ENCODE measurements around the gene LIMS3. TPM values are rescaled to one million over a fixed set of nuclear protein-coding genes. Genes with fewer than 3 reads are reported as not detected.

The LIMS3 gene
- total RNA-seq, result 1.4 TPM in 1 of 2 replicates, not detected in the other

GRCh38 chr2:109898462-109899336 is at the start of gene LIMS3:
Gene LIMS3, plus strand, starts transcription at chr2:109898688. Its CDS starts 41 bp downstream, at chr2:109898729.

Other genes starting within 250 kb of the LIMS3 start
- 5.4 and 12.2 TPM in 2 replicates for gene RGPD5, start 104.4 kb upstream of the LIMS3 start, total RNA-seq
- gene MALL, start 217.1 kb downstream of the LIMS3 start, total RNA-seq, result 126 and 169 TPM in 2 replicates

All from airway epithelial cell (primary cell).